Tongue (tissue), 2 donors: ENCODE measurements around the gene MIOS. TPM values are rescaled to one million over a fixed set of nuclear protein-coding genes. Genes with fewer than 3 reads are reported as not detected.

ENCODE experiments used
- DNase-seq: peaks from one replicate; pipeline ENCODE4 v3.0.0-alpha.2; 2015
- total RNA-seq: library from RNA; depleted of rRNA; stranded (reverse); fragments of >200 nt; gene quantifications from one replicate; pipeline ENCODE4 v1.2.3, GENCODE V29; 2014

The MIOS gene
- total RNA-seq, 1 donor from 2014 or later = 84.6 TPM

DNA sequence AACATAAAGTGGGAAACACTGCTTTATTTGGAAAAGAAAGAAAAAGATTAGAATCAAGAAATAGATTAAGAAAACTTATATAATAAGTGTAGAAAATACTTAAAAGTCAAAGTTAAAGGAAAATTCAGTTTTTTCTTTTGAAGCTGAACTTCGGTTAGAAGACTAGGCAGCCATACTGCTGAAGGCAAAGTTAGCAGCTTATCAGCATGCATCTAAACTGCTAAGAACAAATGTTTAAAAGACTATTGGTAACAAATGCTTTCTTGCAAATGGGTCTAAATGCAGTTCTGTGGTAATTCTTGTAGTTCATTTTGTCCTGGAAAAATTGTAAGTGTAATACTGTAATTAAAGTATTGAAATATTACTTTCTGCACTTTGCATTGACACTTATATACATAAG is 18.0 kb downstream of the MIOS start:
- no peak for DNase-seq

DNA sequence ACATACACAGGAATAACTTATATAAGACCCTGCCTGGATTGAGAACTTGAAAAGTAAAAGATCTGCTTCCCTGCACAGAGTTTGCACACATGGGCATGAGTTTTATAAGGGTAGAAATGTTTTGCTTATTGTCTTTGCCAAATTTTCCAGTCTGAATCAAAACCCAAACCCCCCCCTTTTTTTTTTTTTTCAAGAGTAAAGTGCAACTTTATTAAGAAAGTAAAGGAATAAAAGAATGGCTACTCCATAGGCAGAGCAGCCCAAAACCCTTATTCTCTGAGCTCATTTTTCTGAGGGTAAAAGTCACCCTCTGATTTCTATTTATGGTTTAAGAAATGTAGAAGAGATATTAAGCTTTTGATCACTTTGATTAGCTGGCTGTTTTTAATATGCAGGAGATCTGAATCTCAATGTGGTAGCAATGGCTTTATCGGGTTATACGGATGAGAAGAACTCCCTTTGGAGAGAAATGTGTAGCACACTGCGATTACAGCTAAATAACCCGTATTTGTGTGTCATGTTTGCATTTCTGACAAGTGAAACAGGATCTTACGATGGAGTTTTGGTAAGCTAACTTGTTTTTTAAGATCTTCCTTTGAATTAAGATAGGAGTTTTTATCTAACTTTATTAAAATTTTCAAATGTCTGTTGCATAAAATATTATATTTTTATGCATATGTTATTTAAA is 18.7 kb downstream of the MIOS start:
- no peak for DNase-seq

DNA sequence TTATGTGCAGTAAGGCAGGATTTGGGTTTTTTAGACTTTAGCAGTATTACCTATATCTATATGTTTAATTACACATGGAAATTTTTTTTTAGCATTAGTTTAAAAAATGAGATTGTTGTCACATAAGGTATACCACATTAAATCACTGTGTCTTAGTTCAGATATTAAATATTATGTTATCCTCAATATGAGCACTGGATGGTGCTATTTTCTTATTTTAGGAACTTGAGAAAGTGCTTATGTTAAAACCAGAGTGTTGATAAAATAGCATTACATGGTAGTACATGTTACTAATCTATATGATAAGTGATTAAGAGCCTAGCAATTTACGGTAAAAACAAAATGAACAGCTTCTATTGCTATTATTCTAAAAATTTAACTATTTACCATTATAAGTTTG is 28.8 kb downstream of the MIOS start:
- DNase-seq = peak; percentile 58

DNA sequence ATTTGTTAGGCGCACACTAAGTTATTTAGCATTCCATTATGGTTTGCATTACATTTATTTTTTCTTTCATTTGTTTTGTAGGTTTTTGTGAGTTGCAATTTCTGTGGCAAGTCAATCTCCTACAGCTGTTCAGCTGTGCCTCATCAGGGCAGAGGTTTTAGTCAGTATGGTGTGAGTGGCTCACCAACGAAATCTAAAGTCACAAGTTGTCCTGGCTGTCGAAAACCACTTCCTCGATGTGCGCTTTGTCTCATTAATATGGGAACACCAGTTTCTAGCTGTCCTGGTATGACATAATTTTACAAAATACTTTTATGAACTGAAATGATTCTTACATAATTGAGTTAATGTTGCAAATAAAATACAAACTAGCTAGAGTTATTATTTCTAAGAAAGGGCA is 29.5 kb downstream of the MIOS start:
- DNase-seq = no peak

DNA sequence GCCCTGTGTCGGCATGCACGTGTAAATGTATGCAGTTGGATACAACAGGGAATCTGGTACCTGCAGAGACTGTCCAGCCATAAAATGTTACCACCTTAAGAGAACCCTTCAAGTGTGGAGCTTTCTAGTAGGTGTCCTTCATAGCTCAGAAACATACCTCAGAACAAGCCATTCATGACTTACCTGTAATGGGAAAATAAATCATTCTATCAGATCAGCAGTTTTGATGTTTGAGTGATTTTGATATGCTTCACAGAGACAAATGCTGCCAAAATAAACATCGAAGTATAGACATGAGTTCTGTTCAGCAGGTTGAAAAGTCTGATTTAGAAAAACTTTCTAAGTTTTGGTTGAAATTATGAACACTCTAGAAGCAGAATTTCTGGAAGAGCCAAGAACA is 40.3 kb downstream of the MIOS start:
- no peak for DNase-seq

DNA sequence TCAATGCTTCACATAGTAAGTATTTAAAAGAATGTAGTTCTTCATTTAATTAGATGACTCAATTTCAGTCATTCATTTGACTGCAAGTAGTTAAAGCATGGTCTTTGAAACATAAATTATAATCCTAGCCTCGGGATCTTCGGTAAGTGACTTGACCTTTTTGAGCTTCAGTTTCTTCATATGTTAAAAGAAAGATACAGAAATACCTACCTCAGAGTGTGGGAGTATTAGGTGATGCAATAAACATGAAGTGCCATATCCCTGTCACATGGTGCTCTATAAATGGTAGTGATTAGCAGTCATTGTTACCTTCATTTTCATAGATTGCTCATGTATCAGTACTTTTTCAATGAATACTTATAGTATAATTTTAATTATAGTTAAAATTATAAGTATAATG is 42.6 kb downstream of the MIOS start:
- no peak for DNase-seq

DNA sequence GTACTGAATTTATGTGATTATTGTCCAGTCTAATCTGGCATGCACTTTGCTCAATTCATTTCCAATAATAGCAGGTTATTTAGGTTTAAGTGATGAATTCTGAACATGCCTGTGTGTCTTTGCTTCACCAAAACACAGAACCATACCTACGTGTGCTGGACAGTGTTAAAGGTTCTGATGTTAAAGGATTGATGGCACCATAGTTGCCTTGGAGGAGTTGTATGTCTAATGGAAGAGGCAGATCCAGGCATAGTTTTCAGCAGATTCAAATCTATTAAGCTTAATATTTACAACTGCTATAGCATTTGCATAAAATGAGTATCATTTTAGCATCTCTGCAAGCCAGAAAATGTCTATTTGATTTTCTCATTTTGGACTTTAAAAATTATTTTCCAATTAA is 45.8 kb downstream of the MIOS start:
- no peak for DNase-seq

DNA sequence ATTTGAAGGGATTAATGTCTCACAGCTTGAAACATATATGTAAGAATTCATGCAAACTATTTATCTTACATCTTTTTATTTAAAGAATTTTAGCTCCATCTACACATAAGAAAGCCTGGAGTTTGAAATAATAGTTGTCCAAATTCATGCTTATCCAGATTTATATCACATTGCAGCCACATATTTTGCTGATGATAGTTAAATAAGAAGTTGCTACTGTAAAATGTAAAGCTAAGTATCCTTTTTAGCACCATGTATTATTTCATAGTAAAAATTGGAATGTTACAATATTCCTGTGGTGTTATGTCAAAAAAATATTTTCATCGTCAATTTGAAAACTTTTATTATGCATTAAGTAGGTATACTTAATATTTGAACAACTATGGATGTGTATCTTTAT is 46.5 kb downstream of the MIOS start:
- DNase-seq = no peak

DNA sequence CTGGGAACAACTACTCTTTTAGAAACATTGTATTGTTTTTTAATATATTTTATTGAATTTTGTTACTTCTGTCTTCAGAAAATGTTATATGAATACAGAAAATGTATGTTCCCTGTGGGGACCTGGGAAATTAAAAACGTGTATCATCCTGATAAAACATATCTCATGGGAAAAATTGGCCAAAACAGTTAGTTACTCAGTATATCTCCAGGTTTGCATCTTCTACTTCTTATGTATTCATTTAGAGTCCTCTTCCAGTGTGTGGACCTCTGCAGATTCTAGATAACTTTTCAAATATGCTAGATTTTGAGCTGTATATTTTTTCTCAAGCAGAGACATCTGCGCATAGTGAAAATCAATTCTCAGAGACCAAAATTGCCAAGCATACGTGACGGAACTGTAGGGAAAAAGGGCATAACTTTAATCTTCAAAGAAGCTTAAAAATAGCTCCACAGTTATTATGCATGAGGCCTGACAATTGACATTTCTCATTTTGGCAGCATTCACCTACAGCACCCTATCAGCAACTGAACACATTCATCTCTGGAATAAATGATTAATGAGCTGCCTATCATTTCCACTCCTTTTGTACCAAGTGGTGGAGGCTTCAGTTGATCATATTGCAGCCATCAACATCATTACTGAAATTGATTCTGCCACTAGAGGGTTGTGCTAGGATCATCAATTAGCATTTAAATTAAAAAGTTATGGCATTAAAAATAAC is 47.5 kb downstream of the MIOS start:
- DNase-seq = no peak

DNA sequence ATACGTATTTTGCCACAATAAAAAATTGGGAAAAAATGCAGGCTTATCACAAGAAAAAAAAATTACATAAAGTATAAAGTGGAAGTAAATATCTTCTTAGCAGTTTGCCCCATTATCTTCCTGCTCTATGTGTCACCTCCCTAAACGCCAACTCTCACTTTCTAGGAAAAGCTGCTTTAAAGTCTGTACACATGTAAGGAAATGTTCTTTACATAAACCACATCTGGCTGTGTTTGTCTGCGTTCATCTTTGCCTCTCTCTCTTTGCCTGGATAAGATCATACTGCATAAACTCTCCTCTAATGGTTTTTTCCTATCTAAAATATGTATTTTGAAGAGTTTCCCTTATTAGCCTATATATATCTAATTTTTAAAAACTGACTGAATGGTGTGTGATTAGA is 50.9 kb downstream of the MIOS start:
- DNase-seq = no peak

DNA sequence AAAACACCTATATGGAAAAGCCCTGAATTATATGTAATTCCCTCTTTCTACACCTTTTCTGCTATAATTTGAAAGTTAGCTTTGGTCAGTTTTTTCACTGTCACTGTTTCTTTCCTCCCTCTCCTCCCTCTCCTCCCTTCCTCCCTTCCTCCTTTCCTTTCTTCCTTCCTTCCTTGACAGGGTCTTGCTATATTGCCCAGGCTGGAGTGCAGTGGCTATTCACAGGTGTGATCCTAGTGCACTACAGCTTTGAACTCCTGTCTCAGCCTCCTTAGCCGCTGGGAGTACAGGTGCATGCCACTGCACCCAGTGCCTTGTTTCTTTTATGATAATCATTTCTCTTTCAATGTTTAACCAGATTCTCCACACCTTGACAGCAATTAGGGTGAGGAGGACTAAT is 51.7 kb downstream of the MIOS start:
- no peak for DNase-seq

DNA sequence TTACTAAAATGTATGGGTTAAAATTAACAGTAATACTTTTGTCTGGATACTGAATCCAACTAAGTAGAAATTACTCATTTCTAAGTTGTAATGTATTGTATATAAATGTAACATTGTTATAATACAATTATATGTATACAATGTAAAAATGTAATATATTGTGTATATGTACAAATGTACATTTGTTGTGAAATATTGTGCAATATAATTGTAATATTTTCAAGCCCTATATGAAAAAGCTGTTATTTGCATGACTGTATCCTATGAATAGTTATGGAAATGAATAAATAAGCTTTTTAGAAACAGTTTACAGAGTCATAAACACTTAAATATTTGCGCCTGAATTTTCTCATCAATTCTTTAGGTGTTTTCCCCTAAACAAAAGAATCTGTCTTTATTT is 53.6 kb downstream of the MIOS start:
- DNase-seq = no peak

DNA sequence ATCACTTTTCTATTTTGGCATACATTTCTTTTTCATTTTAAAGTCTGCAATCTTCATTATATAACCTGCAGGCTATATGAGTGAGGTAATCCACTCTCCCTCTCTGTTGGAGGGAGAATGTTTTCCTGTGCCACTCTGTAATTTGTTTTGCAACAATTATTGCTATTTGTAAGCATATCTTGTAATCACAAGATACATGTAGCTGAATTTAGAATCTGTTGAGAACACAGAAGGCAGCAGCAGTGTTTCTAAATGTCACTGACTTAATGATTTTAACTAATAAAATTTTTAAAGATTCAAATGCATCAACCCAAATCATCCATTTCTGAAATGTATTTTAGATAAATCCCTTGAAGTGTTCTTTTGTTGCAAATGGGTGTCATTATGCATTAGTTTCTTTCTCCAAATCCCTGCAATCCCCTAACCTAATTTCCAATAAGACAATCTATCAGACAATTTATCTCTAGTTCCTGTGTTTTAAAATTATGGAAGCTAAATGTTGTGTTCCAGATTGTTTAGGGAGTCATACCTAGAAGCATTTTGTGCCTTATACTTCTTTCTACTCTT is 54.0 kb downstream of the MIOS start:
- DNase-seq = no peak

DNA sequence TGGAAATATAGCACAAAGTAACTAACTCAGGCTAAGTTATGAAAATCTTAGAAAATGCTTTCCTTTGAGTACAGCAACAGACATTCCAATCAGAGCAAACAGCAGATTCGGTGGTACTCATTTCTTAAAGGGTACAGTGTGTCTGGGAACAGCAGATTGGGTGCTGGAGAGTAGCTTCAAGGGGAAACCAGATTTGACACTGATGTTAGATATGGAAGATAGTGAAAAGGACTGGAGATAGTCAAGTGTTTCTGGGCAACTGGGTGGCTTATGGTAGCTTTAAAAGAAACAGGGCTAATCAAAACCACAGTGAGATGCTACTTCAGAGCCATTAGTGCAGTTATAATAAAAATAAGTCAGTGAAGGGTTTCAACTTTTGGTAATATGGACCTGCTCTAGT is 61.8 kb downstream of the MIOS start:
- no peak for DNase-seq

DNA sequence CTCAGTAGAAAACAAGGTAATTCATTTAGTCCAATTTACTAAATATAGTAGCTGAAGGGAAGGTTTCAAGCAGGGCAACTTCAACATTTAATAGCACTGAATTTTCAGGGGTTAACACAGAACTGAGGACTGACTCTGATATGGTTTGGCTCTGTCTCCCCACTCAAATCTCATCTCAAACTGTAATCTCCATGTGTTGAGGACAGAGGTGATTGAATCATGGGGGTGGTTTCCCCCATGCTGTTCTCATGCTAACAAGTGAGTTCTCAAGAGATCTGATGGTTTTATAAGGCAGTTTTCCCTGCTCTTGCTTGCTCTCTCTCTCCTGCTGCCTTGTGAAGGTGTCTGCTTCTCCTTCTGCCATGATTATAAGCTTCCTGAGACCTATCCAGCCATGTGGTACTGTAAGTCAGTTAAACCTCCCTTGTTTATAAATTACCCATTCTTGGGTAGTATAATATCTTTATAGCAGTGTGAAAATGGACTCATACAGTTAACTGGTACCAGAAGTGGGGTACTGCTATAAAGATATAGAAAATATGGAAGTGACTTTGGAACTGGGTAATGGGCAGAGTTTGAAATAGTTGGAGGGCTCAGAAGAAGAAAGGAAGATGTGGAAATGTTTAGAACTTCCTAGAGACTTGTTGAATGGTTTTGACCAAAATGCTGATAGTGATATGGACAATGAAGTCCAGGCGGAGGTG is 64.1 kb downstream of the MIOS start:
- DNase-seq = no peak

DNA sequence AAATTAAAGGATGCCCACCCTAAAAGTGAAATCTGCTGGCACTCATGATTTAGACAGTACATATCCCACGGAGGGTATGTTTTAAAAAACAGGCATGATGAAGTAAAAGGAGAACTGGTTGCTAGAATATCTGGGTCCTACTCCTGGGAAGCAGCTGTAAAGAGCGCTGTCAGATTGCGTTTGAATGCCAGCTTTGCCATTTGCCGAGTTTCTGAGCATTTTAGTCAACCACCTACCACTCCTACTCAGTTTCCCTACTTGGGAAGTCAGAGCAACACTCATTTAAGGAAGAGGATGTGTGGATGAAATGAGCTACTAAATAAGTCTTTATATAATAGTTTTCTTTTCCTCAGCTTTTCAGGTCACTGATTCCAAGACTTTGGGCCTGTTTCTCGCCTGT is 72.7 kb downstream of the MIOS start:
- no peak for DNase-seq

DNA sequence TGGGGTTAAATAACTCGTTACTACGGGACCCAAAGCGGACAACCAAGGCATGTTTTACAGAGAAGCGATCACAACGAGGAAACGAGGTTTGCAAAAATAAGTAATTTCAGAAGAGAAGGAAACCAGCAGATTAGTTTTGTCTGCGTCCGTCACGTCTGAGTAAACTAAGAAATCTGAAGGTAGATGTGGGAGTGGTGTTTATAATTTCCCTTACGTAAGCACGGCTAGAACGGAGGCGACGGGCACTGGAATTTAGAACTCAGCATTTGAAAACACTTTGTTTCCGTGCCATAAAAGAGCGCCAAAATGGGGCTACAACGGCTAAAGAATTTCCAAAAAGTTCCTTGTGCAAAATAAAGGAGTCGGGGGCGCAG is 73.2 kb downstream of the MIOS start:
- DNase-seq = peak; percentile 70

DNA sequence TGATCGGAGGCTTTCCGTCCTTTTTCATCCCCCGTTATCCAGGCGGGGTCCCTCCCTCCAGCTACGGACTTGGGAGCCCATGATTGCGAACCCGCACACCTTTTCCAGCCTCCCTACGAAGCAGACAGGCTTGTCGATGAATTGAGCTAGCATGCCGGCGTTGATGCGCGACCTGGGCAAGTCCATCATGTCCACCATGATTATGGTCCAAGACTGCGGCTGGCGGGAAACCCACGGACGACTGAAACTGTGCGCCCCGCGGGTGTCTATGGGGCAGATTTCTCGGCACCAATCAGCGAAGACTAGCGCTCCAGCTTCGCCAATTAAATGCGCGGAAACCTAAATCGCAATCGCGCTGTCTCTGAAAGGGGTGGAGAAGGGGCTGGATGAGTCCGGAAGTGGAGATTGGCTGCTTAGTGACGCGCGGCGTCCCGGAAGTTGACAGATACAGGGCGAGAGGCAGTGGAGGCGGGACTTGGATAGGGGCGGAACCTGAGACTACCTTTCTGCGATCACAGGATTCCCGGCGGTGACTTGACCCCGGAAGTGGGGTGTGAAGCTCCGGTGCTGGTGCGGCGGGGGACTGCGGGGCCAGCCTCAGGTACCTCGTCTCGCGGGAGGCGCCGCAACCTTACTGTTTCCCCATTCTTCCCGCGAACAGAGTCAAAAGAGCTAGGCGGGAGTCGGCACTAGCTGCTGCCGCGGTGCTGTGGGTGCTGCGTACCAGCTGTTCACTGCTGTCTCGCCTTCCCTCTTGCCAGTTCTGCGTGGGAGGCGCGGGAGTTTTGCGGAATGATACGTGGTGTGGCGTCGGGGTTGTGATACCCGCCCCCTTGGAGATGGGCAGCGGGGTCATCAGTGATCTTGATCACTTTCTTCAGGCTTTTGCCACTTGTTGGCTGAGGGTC is 73.8 kb downstream of the MIOS start, which contains the start of gene UMAD1:
TSS of gene UMAD1 (plus strand) at position 532 of the 908 bp plus-strand sequence. CDS start 32,620 bp downstream, outside the sequence.
- DNase-seq = peak; percentile 100

DNA sequence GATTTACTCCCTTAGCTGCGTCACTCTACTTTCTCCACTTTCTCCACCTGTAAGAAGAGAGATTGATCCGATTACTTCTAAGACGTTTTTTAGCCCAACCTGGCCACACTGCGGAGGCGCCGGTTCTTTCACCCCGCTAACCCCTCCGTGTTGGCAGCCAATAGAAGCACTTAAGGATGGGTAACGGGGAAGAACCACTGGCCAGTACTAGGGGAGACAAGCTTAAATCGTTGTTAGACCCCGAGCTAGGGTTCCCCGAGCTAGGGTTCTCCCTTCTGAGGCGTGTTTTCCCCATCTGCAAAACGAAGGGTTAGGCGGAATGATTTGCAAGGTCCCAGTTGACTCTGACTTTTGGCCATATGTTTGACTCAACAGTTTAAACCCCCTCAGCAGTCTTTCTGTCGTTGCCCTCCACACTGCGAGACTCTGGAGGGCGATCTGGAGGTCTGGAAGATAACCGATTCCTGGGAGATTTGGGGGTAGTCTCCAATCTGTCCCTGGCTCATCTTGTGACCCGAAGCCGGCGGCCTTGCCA is 74.5 kb downstream of the MIOS start:
- no peak for DNase-seq

DNA sequence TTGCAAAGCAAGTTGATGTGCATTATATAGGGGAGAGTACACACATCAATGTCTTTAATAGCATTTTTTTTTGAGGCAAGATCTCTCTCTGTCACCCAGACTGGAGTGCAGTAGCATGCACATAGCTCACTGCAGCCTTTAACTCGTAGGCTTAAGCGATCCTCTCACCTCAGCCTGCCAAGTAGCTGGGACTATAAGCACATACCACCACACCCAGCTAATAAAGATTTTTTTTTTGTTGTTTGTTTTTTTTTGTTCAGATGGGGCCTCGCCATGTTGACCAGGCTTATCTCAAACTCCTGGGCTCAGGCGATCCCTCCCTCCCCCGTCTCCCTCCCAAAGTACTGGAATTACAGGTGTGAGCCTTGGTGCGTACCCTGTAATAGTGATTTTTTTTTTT is 75.4 kb downstream of the MIOS start:
- no peak for DNase-seq

DNA sequence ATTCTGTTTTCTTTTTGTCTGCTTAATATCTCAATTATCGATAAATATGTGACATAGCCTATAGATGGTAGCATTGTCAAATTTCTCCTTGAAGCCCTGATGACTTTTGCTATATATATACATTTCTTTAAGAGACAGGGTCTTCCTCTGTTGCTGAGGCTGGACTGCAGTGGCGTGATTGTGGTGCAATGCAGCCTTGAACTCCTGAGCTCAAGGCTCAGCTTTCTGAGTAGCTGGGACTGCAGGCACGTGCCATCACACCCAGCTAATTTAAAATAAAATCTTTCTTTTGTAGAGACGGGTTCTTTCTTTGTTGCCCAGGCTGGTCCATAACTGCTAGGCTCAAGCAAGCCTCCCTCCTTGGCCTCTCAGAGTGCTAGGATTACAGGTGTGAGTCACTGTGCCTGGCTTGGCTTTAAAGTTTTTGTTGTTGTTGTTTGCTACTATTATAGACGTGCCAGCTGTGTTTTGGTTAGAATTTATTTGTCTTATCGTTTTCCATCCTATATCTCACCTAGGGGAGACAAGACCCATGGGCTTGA is 80.9 kb downstream of the MIOS start:
- DNase-seq = no peak
